NCI-H1694 (cell line): Measurements from ENCODE around the gene WASF3.

Experiments used
- DNase-seq: peaks from one replicate; lab custom pipeline; 2025; lab: John Stamatoyannopoulos, UW

WASF3 gene

GRCh38 chr13:26544707-26545106 lies 12.8 kb upstream of the WASF3 start:
- DNase-seq, result no peak

GRCh38 chr13:26548205-26548765 lies 9.2 kb upstream of the WASF3 start:
- DNase-seq, result no peak

- DNase-seq, result no peak
These were observed 7.8 kb upstream of the WASF3 start for GRCh38 chr13:26549713-26550112.

- no peak for DNase-seq
These were observed 6.1 kb upstream of the WASF3 start for GRCh38 chr13:26551255-26551860.

- DNase-seq, result no peak
These were observed 2.1 kb upstream of the WASF3 start for GRCh38 chr13:26555413-26555812.

GRCh38 chr13:26557051-26557392 lies 461 bp upstream of the WASF3 start:
- DNase-seq, result no peak

GRCh38 chr13:26558074-26558805 lies 757 bp downstream of the WASF3 start:
- no peak for DNase-seq

- DNase-seq, result no peak
These were observed 1.5 kb downstream of the WASF3 start for GRCh38 chr13:26558987-26559386.

GRCh38 chr13:26560456-26560855 lies 3.0 kb downstream of the WASF3 start:
- no peak for DNase-seq

GRCh38 chr13:26561067-26561466 lies 3.6 kb downstream of the WASF3 start:
- DNase-seq, result no peak

- no peak for DNase-seq
These were observed 4.4 kb downstream of the WASF3 start for GRCh38 chr13:26561651-26562511.

- no peak for DNase-seq
These were observed 5.0 kb downstream of the WASF3 start for GRCh38 chr13:26562512-26562890.

- DNase-seq, result no peak
These were observed 6.2 kb downstream of the WASF3 start for GRCh38 chr13:26563713-26564112.

GRCh38 chr13:26568132-26568815 lies 10.8 kb downstream of the WASF3 start:
- no peak for DNase-seq

- no peak for DNase-seq
These were observed 14.0 kb downstream of the WASF3 start for GRCh38 chr13:26571518-26571917.

GRCh38 chr13:26575244-26575643 lies 17.8 kb downstream of the WASF3 start:
- no peak for DNase-seq

GRCh38 chr13:26579580-26579979 lies 22.1 kb downstream of the WASF3 start:
- DNase-seq, result no peak

- DNase-seq, result no peak
These were observed 26.2 kb downstream of the WASF3 start for GRCh38 chr13:26583662-26584061.

- no peak for DNase-seq
These were observed 27.2 kb downstream of the WASF3 start for GRCh38 chr13:26584713-26585112.

GRCh38 chr13:26585136-26585535 lies 27.7 kb downstream of the WASF3 start:
- DNase-seq, result peak; percentile 71

- DNase-seq, result no peak
These were observed 29.8 kb downstream of the WASF3 start for GRCh38 chr13:26587251-26587650.

GRCh38 chr13:26589226-26589625 lies 31.7 kb downstream of the WASF3 start:
- DNase-seq, result no peak
